ENCODE data around the gene DDX10.
A peak's percentile ranks its signal among the peaks of the same experiment; 100 is the strongest.

Gene DDX10

DNA sequence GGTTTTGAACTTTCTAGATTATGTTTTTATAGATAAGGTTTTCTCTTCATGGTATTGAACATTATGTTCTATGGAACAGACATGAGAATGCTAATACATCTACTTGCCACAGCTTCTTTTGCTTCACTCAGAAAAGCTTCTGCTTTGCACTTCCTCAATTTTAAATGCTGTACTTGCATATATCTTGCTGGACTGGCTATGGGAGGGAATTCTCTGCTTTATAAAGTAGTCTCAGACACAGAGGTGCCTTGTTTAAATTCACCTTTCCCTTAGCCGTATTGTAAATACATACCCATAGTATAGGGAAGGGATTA is 173.9 kb downstream of the DDX10 start:
- no peaks in the 10 kb centered on the region for H3K9me3 Mint-ChIP-seq
- peaks cover 22% of the 10 kb centered on the region for H3K4me1 Mint-ChIP-seq
- ATAC-seq = no peak
- no peak overlapping the region for H3K27ac Mint-ChIP-seq
- no peak for DNase-seq
- H3K27me3 Mint-ChIP-seq = no peaks in the 10 kb centered on the region
- H3K4me3 Mint-ChIP-seq = no peak overlapping the region

- DNase-seq = no peak
- H3K4me1 Mint-ChIP-seq = peaks cover 7% of the 10 kb centered on the region
- no peak for ATAC-seq
- H3K9me3 Mint-ChIP-seq = no peaks in the 10 kb centered on the region
- H3K27ac Mint-ChIP-seq = no peak overlapping the region
- H3K4me3 Mint-ChIP-seq = no peak overlapping the region
- no peaks in the 10 kb centered on the region for H3K27me3 Mint-ChIP-seq
These were observed 181.1 kb downstream of the DDX10 start for GRCh38 chr11:108846009-108846408.

DNA sequence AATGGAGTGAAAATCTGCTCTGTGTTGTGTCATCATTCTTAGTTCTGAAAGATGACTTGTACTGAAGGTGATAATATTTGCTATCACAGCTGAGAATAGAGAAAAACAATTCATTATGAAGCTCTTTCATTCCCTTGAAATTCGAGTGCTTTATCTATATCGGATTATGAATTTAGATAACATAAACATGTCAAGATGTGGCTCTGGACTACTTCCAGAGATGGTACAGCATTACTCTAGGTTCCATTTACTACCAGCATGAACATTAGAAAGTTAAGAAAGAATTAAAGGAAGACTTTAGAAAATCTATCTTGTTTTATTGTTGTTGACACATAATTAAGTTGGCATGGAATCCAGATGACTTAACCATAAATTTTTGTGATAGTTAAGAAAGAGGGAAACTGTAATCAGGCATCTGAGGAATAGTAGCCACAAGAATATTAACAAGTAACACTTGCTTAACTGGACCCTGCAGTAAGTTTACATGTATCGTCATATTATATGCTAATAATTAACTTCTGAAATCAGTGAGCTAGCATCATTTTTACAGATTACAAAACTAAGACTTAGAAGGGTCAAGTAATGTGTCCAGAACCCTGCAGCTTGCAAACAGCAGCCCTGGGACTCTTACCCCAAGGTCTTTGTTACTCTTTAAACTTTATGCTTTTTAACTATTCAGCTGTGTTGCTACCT is 182.6 kb downstream of the DDX10 start:
- no peak overlapping the region for H3K4me3 Mint-ChIP-seq
- no peaks in the 10 kb centered on the region for H3K27me3 Mint-ChIP-seq
- ATAC-seq (no peak), DNase-seq (no peak)
- no peak overlapping the region for H3K27ac Mint-ChIP-seq
- H3K9me3 Mint-ChIP-seq = no peaks in the 10 kb centered on the region
- H3K4me1 Mint-ChIP-seq = peaks cover 2% of the 10 kb centered on the region

DNA sequence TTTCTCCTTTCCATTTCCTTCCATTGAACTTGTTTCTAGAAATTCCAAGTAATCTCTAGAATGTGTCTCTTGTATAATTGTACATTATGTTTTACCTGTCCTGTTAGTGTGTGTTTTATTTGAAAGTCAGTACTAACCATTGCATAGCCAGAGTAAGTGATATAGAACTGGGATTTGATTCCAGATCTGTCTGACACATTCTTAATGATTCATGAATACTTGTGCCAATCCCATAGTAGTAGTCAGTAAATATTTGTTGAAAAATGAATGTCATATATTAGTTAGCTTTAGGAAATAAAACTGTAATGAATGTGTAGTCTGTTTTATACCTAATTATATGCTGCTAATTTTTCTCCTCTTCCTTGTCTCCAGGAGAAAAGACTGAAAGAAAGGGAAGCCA is 186.9 kb downstream of the DDX10 start:
- no peaks in the 10 kb centered on the region for H3K9me3 Mint-ChIP-seq
- no peak for ATAC-seq
- no peak for DNase-seq
- no peak overlapping the region for H3K27ac Mint-ChIP-seq
- peaks cover 36% of the 10 kb centered on the region for H3K4me1 Mint-ChIP-seq
- no peaks in the 10 kb centered on the region for H3K27me3 Mint-ChIP-seq
- no peak overlapping the region for H3K4me3 Mint-ChIP-seq

DNA sequence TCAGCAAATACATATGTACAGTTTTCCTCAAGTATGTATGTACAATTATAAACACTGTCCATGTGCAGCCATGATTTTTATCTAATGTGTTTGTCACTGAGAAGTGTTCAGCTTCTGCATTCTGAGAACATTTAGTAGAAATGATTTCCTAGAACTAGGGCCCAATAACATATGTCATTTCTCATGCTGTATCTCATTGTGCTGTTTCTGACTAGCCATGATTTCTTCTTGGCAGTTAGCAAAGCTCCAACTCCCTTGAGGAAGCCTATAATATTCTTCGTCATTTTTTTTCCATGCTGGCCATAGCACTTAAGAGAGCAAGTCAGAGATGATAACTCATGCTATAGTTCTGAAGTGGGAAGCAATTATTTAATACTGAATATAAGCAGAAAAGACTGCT is 187.8 kb downstream of the DDX10 start:
- H3K4me1 Mint-ChIP-seq = peaks cover 36% of the 10 kb centered on the region
- no peak for DNase-seq
- no peak for ATAC-seq
- H3K27ac Mint-ChIP-seq = no peak overlapping the region
- H3K9me3 Mint-ChIP-seq = no peaks in the 10 kb centered on the region
- H3K4me3 Mint-ChIP-seq = no peak overlapping the region
- no peaks in the 10 kb centered on the region for H3K27me3 Mint-ChIP-seq

DNA sequence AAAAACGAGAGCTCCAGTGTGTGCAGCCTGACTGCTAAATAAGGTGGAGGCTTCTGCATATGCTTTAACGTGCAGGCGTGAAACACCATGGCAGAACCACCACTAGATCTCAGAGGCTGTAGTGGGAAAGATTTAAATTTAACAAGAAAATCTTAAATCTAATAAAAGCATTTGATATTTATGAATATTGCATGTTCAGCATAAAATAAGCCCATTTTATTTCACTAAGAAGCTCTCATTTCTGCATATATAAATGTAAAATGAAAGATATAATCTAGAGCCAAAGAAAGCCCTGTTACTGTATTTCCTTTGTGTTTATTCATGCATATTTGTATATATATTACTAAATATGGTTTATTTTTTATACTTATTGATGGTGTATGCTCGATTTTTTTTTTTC is 188.3 kb downstream of the DDX10 start:
- DNase-seq = no peak
- peaks cover 36% of the 10 kb centered on the region for H3K4me1 Mint-ChIP-seq
- H3K27ac Mint-ChIP-seq = peak overlapping the region in 1 of 2 donors; percentile 89
- H3K4me3 Mint-ChIP-seq = no peak overlapping the region
- no peak for ATAC-seq
- no peaks in the 10 kb centered on the region for H3K27me3 Mint-ChIP-seq
- H3K9me3 Mint-ChIP-seq = no peaks in the 10 kb centered on the region

DNA sequence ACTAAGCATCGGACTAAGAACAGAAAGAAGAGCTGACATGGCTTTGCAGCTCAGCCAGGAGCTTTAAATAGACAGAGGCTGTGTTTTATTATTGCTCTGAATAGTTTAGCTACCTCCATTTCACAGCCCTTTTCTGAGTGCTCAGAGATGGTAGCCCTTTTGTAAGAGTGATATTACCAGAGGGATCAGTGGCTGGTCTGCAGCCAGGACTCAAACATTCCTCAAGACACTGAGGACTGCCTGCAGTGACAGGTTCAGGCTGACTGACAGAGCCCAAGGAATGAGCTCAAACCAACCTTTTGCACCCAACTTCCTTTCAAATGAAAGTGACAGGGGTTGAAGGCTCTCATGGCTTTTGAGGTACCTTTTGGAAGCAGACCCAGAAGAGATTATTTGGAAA is 189.0 kb downstream of the DDX10 start:
- no peaks in the 10 kb centered on the region for H3K27me3 Mint-ChIP-seq
- ATAC-seq (peak; percentile 43), DNase-seq (no peak)
- H3K27ac Mint-ChIP-seq = peak overlapping the region; percentile 89 to 94
- H3K4me1 Mint-ChIP-seq = peaks cover 39% of the 10 kb centered on the region
- no peaks in the 10 kb centered on the region for H3K9me3 Mint-ChIP-seq
- peak overlapping the region; percentile 78 to 84 for H3K4me3 Mint-ChIP-seq

GRCh38 chr11:108854346-108854745 is 189.5 kb downstream of the DDX10 start:
- peak overlapping the region; percentile 78 to 84 for H3K4me3 Mint-ChIP-seq
- no peaks in the 10 kb centered on the region for H3K9me3 Mint-ChIP-seq
- ATAC-seq (peak; percentile 81), DNase-seq (no peak)
- H3K27ac Mint-ChIP-seq = peak overlapping the region; percentile 89 to 94
- H3K4me1 Mint-ChIP-seq = peaks cover 44% of the 10 kb centered on the region
- no peaks in the 10 kb centered on the region for H3K27me3 Mint-ChIP-seq

- DNase-seq (no peak), ATAC-seq (no peak)
- peak overlapping the region in 1 of 2 donors; percentile 65 for H3K27ac Mint-ChIP-seq
- no peak overlapping the region for H3K4me3 Mint-ChIP-seq
- H3K4me1 Mint-ChIP-seq = peaks cover 45% of the 10 kb centered on the region
- no peaks in the 10 kb centered on the region for H3K9me3 Mint-ChIP-seq
- H3K27me3 Mint-ChIP-seq = no peaks in the 10 kb centered on the region
These were observed 192.5 kb downstream of the DDX10 start for GRCh38 chr11:108857382-108857781.

DNA sequence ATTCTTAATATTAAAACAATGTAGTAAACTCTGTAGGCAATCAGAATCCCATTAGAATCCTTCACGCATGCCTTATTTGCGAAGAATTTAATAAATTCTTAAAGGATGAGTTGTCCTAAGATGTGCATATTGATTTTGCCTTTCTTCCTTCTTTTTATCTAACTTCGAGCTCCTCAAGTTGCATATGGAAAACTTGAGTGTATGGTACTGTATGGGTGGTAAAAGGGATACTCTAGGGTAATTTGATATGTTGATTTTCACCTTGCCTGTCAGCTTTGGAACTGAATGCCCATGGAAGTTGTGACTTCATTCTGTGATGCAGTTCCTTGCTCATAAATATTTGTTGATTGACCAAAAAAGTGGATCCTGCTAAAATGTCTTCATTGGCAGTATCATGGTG is 193.8 kb downstream of the DDX10 start:
- H3K4me3 Mint-ChIP-seq = no peak overlapping the region

DNA sequence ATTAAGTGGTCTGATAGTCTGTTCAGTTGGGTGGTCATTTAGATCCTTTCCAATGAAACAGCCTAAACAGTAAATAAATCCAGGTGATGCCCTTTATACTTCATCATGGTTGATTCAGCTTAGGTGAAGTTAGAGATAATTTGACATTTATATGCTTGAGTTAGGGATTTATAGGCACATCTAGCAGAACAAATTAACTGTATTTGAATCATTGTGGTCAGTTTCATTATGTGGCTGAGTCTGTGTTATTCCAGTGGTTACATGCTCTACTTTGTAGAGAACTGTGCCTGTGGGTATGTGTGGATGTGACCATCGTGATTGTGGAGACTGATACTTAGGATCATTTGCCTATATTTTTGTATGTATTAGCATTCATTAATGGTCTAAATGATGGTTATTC is 194.6 kb downstream of the DDX10 start:
- H3K4me3 Mint-ChIP-seq = no peak overlapping the region
- DNase-seq (no peak), ATAC-seq (peak; percentile 53)
- H3K9me3 Mint-ChIP-seq = no peaks in the 10 kb centered on the region
- H3K27ac Mint-ChIP-seq = no peak overlapping the region
- H3K4me1 Mint-ChIP-seq = peaks cover 33% of the 10 kb centered on the region
- no peaks in the 10 kb centered on the region for H3K27me3 Mint-ChIP-seq

More for the DNA sequence above, 193.8 kb downstream of the DDX10 start:
- Mint-ChIP-seq H3K27ac (peak overlapping the region in 1 of 2 donors; percentile 52), H3K4me1 (peaks cover 38% of the 10 kb centered on the region), H3K27me3 (no peaks in the 10 kb centered on the region), H3K9me3 (no peaks in the 10 kb centered on the region)
- DNase-seq = no peak
- ATAC-seq = no peak

GRCh38 chr11:108863528-108863927 is 198.7 kb downstream of the DDX10 start:
- DNase-seq (no peak), ATAC-seq (no peak)
- no peak overlapping the region for H3K4me3 Mint-ChIP-seq
- no peaks in the 10 kb centered on the region for H3K27me3 Mint-ChIP-seq
- H3K9me3 Mint-ChIP-seq = no peaks in the 10 kb centered on the region
- no peak overlapping the region for H3K27ac Mint-ChIP-seq
- H3K4me1 Mint-ChIP-seq = peaks cover 43% of the 10 kb centered on the region

DNA sequence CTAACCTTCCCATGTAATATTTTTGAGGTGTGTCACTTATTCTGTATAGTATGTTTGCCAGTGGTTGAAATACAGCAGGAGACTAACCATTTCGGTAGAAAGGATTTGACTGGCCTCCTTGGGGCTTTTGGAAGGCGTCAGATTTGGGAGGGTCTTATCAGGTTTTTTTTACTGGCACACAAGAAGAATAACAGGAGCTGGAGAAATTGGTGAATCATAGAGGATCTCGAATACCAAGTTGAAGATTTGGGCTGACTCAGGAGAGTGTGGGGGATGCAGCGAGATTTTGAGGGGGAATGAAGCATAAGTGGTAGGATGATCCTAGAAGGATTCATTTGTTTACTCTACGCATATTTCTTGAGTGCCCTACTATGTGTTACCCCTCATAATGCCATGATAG is 200.5 kb downstream of the DDX10 start:
- no peak for DNase-seq
- Mint-ChIP-seq H3K27me3 (no peaks in the 10 kb centered on the region), H3K4me1 (peaks cover 42% of the 10 kb centered on the region), H3K9me3 (no peaks in the 10 kb centered on the region), H3K27ac (no peak overlapping the region), H3K4me3 (no peak overlapping the region)
- no peak for ATAC-seq

GRCh38 chr11:108866781-108867180 is 201.9 kb downstream of the DDX10 start:
- H3K4me1 Mint-ChIP-seq = peaks cover 50% of the 10 kb centered on the region
- H3K9me3 Mint-ChIP-seq = no peaks in the 10 kb centered on the region
- no peak for DNase-seq
- no peak overlapping the region for H3K27ac Mint-ChIP-seq
- H3K4me3 Mint-ChIP-seq = no peak overlapping the region
- no peaks in the 10 kb centered on the region for H3K27me3 Mint-ChIP-seq
- no peak for ATAC-seq

GRCh38 chr11:108870373-108871020 is 205.6 kb downstream of the DDX10 start:
- Mint-ChIP-seq H3K4me3 (no peak overlapping the region), H3K9me3 (no peaks in the 10 kb centered on the region), H3K4me1 (peaks cover 57% of the 10 kb centered on the region), H3K27ac (peak overlapping the region in 1 of 2 donors; percentile 75), H3K27me3 (no peaks in the 10 kb centered on the region)
- ATAC-seq (no peak), DNase-seq (no peak)

DNA sequence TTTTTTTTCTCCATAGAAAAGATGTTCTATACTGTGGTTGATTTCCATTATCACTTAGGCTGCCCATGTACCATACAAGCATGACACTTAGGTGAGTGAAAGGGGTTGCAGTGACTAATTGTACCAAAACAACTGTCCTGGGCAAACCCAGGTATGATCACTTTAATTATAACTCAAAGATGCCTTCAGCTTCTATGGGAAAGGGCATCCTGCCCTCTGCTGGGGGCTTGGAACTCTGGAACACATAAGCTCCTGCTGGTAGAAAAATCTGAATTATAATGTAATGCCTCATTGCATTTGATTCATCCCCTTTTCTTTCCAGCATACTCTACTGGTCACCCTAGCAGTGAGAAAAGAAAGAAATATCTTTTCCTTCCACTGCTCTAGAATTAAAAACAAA is 206.3 kb downstream of the DDX10 start:
- Mint-ChIP-seq H3K4me3 (no peak overlapping the region), H3K4me1 (peaks cover 59% of the 10 kb centered on the region), H3K27me3 (no peaks in the 10 kb centered on the region), H3K27ac (no peak overlapping the region), H3K9me3 (no peaks in the 10 kb centered on the region)
- peak; percentile 12 to 34 for DNase-seq
- ATAC-seq = peak; percentile 75

DNA sequence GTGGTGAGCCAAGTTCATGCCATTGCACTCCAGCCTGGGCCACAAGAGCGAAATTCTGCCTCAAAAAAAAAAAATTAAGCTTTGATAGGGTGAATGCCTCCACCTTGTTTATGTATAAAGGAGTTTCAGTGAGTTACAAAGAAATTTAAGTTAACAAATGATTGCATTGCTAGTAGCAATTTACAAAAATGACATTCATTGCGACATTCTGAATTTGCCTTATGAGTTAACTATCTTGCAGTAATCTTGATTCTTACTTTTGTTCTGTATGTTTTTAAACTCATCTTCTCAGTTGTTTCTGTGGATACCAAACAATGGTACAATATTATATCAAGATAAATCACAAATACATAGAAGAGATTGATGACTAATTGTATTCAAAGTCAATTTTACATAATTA is 207.0 kb downstream of the DDX10 start:
- H3K9me3 Mint-ChIP-seq = no peaks in the 10 kb centered on the region
- no peak overlapping the region for H3K27ac Mint-ChIP-seq
- DNase-seq = no peak
- H3K4me3 Mint-ChIP-seq = no peak overlapping the region
- no peaks in the 10 kb centered on the region for H3K27me3 Mint-ChIP-seq
- peaks cover 54% of the 10 kb centered on the region for H3K4me1 Mint-ChIP-seq
- no peak for ATAC-seq

Measured in stimulated activated naive CD8-positive, alpha-beta T cell treated with anti-CD3 and anti-CD28 coated beads, Interleukin-15, amount 100 ng/mL, for 72 hours (primary cell).